B cell (primary cell): ENCODE measurements around the gene NEUROD6. TPM values are rescaled to one million over a fixed set of nuclear protein-coding genes. Genes with fewer than 3 reads are reported as not detected.

ENCODE experiments used
- ATAC-seq: fragments of 200-7000 bp; cut with Tn5 transposase; one replicate; pipeline ENCODE4 v1.10.0; 2021; ENCODE audit warnings: low read depth, mild to moderate bottlenecking, moderate number of reproducible peaks, moderate library complexity
- CTCF ChIA-PET: fragments of 350-600 bp; sonication (Branson Sonifier 250); formaldehyde crosslinking; loops from one replicate; lab custom pipeline; 2021; ENCODE audit warnings: antibody characterized with exemption, inconsistent platforms; lab: Charles Lee
- POLR2A ChIA-PET: fragments of 350-600 bp; sonication (Branson Sonifier 250); formaldehyde crosslinking; loops from one replicate; lab custom pipeline; 2021; ENCODE audit warnings: antibody characterized with exemption; lab: Charles Lee
- DNase-seq: peaks from one replicate; pipeline ENCODE4 v3.0.0; 2013
- H2AFZ ChIP-seq: 2 replicates; pipeline ENCODE4 v1.6.1; 2012; ENCODE audit warnings: mild to moderate bottlenecking, low read depth, low read length; ENCODE audit not compliant: insufficient read depth, poor library complexity, severe bottlenecking
- H3K27ac ChIP-seq, 2 donors: 1 replicate in 1 of 2; 2 replicates in 1 of 2; pipeline ENCODE4 v1.5.1; 2012 to 2013; ENCODE audit warnings: low read length in 2 of 2, mild to moderate bottlenecking in 2 of 2, moderate library complexity in 1 of 2
- H3K27me3 ChIP-seq, 4 experiments: fragments of 200-600 bp in 1 of 4; sonication (generic) in 1 of 4; replicated peaks in 1 of 4; 1 replicate in 2 of 4; 2 replicates in 2 of 4; pipeline versions ENCODE4 v1.6.1 to v1.7.0; 2013 to 2016; ENCODE audit warnings: low read length in 3 of 4, mild to moderate bottlenecking in 2 of 4, mixed read lengths in 1 of 4, moderate library complexity in 1 of 4; ENCODE audit not compliant: insufficient read depth in 4 of 4, control insufficient read depth in 3 of 4; ENCODE audit errors: control extremely low read depth in 1 of 4
- H3K36me3 ChIP-seq, 2 experiments: replicated peaks in 1 of 2; 1 replicate in 1 of 2; 2 replicates in 1 of 2; pipeline versions ENCODE4 v1.6.1 to v1.7.1; 2013; ENCODE audit warnings: low read length in 1 of 2; ENCODE audit not compliant: insufficient read depth in 2 of 2, control insufficient read depth in 1 of 2; ENCODE audit errors: control extremely low read depth in 1 of 2, extremely low read depth in 1 of 2
- H3K4me1 ChIP-seq, 2 donors: fragments of 200-600 bp in 1 of 2; sonication (generic) in 1 of 2; 1 replicate in 1 of 2; 2 replicates in 1 of 2; pipeline versions ENCODE4 v1.5.1 to v1.6.1; 2013 to 2017; ENCODE audit warnings: low read length in 2 of 2; ENCODE audit not compliant: control insufficient read depth in 2 of 2, insufficient read depth in 2 of 2
- H3K4me2 ChIP-seq: replicated peaks from 2 replicates; pipeline ENCODE3; 2012; ENCODE audit warnings: mild to moderate bottlenecking, low read depth, low read length; ENCODE audit not compliant: poor library complexity, severe bottlenecking
- H3K4me3 ChIP-seq, 5 experiments: fragments of 200-600 bp in 1 of 5; sonication (generic) in 1 of 5; 1 replicate in 3 of 5; 2 replicates in 2 of 5; pipeline versions ENCODE4 v1.5.1 to v1.7.0; 2011 to 2016; ENCODE audit warnings: low read length in 4 of 5, mild to moderate bottlenecking in 4 of 5, low read depth in 2 of 5, control low read depth in 1 of 5, moderate library complexity in 1 of 5; ENCODE audit not compliant: insufficient read depth in 1 of 5; ENCODE audit errors: control extremely low read depth in 1 of 5, extremely low read depth in 1 of 5
- H3K79me2 ChIP-seq: fragments of 200-600 bp; sonication (generic); one replicate; pipeline ENCODE4 v1.6.0; 2016; ENCODE audit warnings: low read length; ENCODE audit not compliant: control insufficient read depth, insufficient read depth
- H3K9ac ChIP-seq: fragments of 200-600 bp; sonication (generic); 2 replicates; pipeline ENCODE4 v1.6.1; 2017; ENCODE audit warnings: mild to moderate bottlenecking, low read length, moderate library complexity
- H3K9me3 ChIP-seq, 3 donors: one replicate each; pipeline versions ENCODE4 v1.6.1 to v1.7.1; 2013; ENCODE audit warnings: low read length in 2 of 3; ENCODE audit not compliant: control insufficient read depth in 2 of 3, insufficient read depth in 1 of 3; ENCODE audit errors: control extremely low read depth in 1 of 3
- H4K20me1 ChIP-seq: 2 replicates; pipeline ENCODE4 v1.6.0; 2012; ENCODE audit warnings: mild to moderate bottlenecking, low read length; ENCODE audit not compliant: insufficient read depth, control insufficient read depth, poor library complexity, severe bottlenecking
- H3K27ac Mint-ChIP-seq: one replicate; pipeline ENCODE4 v1.8.0; 2021; ENCODE audit warnings: mixed read lengths
- H3K27me3 Mint-ChIP-seq: one replicate; pipeline ENCODE4 v1.8.0; 2021; ENCODE audit warnings: mixed read lengths
- H3K4me1 Mint-ChIP-seq: one replicate; pipeline ENCODE4 v1.8.0; 2021; ENCODE audit warnings: mixed read lengths
- H3K4me3 Mint-ChIP-seq: one replicate; pipeline ENCODE4 v1.8.0; 2021; ENCODE audit warnings: mixed read lengths
- H3K9me3 Mint-ChIP-seq: one replicate; pipeline ENCODE4 v1.8.0; 2022; ENCODE audit warnings: mixed read lengths; ENCODE audit not compliant: insufficient read depth
- CTCF ChIP-seq: fragments of 200-600 bp; IDR thresholded peaks from one replicate; pipeline ENCODE4 v1.8.0; 2022; ENCODE audit warnings: antibody characterized with exemption, mild to moderate bottlenecking
- EZH2 ChIP-seq: IDR thresholded peaks from 2 replicates; pipeline ENCODE4 v1.6.1; 2012; ENCODE audit warnings: borderline replicate concordance, low read depth, mild to moderate bottlenecking, moderate library complexity, low read length; ENCODE audit not compliant: insufficient read depth, poor library complexity, severe bottlenecking
- WGBS: methylation state at CpG from one replicate; pipeline ENCODE4 v1.1.5; 2013; ENCODE audit warnings: missing lambda C conversion rate; ENCODE audit not compliant: insufficient coverage; 5-methylcytosine and 5-hydroxymethylcytosine counted together
- intact Hi-C: fragments of 100-400 bp; cut with micrococcal nuclease; formaldehyde crosslinking; loops from one replicate; pipeline ENCODE4 v1.10.0; 2022
- polyA plus RNA-seq: library from polyadenylated mRNA; depleted of rRNA; stranded (reverse); fragments of >200 nt; gene quantifications from 2 replicates; pipeline ENCODE4 v1.2.3, GENCODE V29; 2012
- total RNA-seq, 2 donors: library from RNA; stranded (reverse); fragments of 120-200 nt in 1 of 2; gene quantifications; 1 replicate in 1 of 2; 2 replicates in 1 of 2; pipeline versions ENCODE4 v1.2.3 to v1.2.4, GENCODE V29; 2013 to 2022

The NEUROD6 gene
- total and polyA plus RNA-seq, 2 donors (not counting 1 experiment from before 2014, with no cell fraction given), result not detected

- POLR2A ChIA-PET, result no interaction called here
- CTCF ChIA-PET, result no interaction called here
- Mint-ChIP-seq H3K27me3 (no peaks in the 10 kb centered on the region), H3K9me3 (no peaks in the 10 kb centered on the region), H3K27ac (no peak overlapping the region), H3K4me3 (no peak overlapping the region), H3K4me1 (no peaks in the 10 kb centered on the region)
- H4K20me1 ChIP-seq, result no peaks in the 10 kb centered on the region
- no peak overlapping the region for H3K4me3 ChIP-seq
- H3K4me1 ChIP-seq, result no peaks in the 10 kb centered on the region
- TF ChIP-seq CTCF, result no peak
- TF ChIP-seq EZH2, result no peak
- H3K27ac ChIP-seq, result no peak overlapping the region
- intact Hi-C loops, result no loop called here
- H3K9me3 ChIP-seq, result no peaks in the 10 kb centered on the region
- 80% methylated on average over 6 of the region's 7 CpGs for WGBS
- no peak for ATAC-seq
- no peaks in the 10 kb centered on the region for H3K27me3 ChIP-seq
- no peak overlapping the region for H3K9ac ChIP-seq
- H3K79me2 ChIP-seq, result no peaks in the 10 kb centered on the region
- no peak for DNase-seq
- H3K4me2 ChIP-seq, result no peak overlapping the region
- no peaks in the 10 kb centered on the region for H3K36me3 ChIP-seq
- no peak overlapping the region for H2AFZ ChIP-seq
Observed at GRCh38 chr7:31312889-31313288, 27.6 kb downstream of the NEUROD6 start.

- no peaks in the 10 kb centered on the region for H3K27me3 Mint-ChIP-seq
- no peak overlapping the region for H3K4me2 ChIP-seq
- H4K20me1 ChIP-seq, result no peaks in the 10 kb centered on the region
- WGBS, result 66% methylated on average over 5 of the region's 6 CpGs
- H3K4me3 ChIP-seq, result no peak overlapping the region
- TF ChIP-seq CTCF (no peak), EZH2 (no peak)
- no peak for ATAC-seq
- intact Hi-C loops, result no loop called here
- no peaks in the 10 kb centered on the region for H3K36me3 ChIP-seq
- no peaks in the 10 kb centered on the region for H3K79me2 ChIP-seq
- no peaks in the 10 kb centered on the region for H3K4me1 Mint-ChIP-seq
- no peaks in the 10 kb centered on the region for H3K4me1 ChIP-seq
- no peak overlapping the region for H3K4me3 Mint-ChIP-seq
- no peak overlapping the region for H3K27ac ChIP-seq
- no peaks in the 10 kb centered on the region for H3K27me3 ChIP-seq
- POLR2A ChIA-PET, result no interaction called here
- H3K9ac ChIP-seq, result no peak overlapping the region
- no peak overlapping the region for H2AFZ ChIP-seq
- no peak for DNase-seq
- no peaks in the 10 kb centered on the region for H3K9me3 ChIP-seq
- no peaks in the 10 kb centered on the region for H3K9me3 Mint-ChIP-seq
- CTCF ChIA-PET, result no interaction called here
- no peak overlapping the region for H3K27ac Mint-ChIP-seq
Observed at GRCh38 chr7:31311552-31311951, 29.0 kb downstream of the NEUROD6 start.
